GOT3 (cell line): ENCODE data around the gene ADH4.
"Not testable (repeated sequence)": the region's sequence is repeated elsewhere in the genome, so short reads cannot be mapped to it uniquely, and the experiment has no call there.

ENCODE experiments used
- DNase-seq: peaks from one replicate; lab custom pipeline; 2025; ENCODE audit warnings: mixed read lengths; lab: John Stamatoyannopoulos, UW

Gene ADH4

GRCh38 chr4:99134586-99134985, 9.5 kb downstream of the ADH4 start:
- DNase-seq = no peak

DNA sequence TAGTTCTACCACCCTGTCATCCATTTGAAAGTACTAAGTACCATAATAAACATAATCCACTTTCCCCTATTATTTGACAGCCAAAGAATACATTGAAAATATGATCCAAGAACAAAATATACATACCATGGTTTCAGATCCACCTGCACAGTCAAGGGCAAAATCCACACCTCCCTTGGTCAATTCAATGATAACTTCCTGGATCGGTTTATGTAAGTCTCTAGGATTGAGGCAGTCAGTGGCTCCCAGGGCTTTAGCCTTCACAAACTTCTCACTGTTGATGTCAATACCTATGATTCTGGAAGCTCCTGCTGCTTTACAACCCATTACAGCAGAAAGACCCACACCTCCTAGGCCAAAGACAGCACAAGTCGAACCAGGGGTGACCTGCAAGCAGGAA, 12.7 kb downstream of the ADH4 start:
- DNase-seq = no peak

GRCh38 chr4:99126376-99126775, 17.7 kb downstream of the ADH4 start:
- no peak for DNase-seq

GRCh38 chr4:99121008-99121407, 23.1 kb downstream of the ADH4 start:
- no peak for DNase-seq

DNA sequence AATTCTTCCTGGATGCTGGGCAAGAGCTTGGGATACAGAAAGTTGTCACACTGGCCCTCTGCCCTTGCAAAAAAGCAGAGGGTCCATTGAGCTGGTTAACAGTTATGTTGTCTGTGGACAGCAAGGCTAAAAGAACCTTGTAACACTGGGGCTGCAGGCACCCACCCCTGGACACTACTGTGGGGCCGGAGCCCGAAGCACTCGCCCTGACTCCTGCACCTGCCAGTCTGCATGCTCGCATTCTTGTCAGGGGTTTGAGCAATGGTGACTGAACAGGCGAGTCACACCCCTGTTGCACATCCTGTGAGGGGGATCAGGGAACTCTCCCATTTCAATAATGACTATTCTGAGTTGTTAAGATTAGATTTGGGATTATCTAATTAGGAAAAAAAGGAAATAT, 23.6 kb downstream of the ADH4 start:
- DNase-seq = no peak

GRCh38 chr4:99117876-99118693, 26.0 kb downstream of the ADH4 start:
- DNase-seq = no peak

GRCh38 chr4:99117122-99117841, 26.8 kb downstream of the ADH4 start:
- DNase-seq = not testable (repeated sequence)

DNA sequence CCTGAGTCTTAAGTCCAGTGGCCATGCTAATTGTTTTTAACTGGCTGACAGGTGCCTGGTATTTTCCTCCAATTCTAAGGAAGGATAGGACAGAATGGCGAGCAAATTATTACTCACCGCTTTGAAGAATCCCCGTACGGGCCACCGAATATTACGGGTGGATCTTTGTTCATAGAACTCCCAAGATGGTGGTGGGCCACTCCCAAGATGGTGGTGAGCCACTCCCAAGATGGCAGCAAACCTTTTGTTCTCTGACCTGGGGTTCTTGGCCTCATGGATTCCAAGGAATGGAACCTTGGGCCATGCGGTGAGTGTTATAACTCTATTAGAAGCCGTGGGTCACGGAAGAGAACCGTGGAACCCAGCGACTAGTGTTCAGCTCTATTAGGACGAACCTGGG, 34.8 kb downstream of the ADH4 start:
- DNase-seq = not testable (repeated sequence)

- no peak for DNase-seq
Observed at GRCh38 chr4:99104153-99104552, 39.9 kb downstream of the ADH4 start.

DNA sequence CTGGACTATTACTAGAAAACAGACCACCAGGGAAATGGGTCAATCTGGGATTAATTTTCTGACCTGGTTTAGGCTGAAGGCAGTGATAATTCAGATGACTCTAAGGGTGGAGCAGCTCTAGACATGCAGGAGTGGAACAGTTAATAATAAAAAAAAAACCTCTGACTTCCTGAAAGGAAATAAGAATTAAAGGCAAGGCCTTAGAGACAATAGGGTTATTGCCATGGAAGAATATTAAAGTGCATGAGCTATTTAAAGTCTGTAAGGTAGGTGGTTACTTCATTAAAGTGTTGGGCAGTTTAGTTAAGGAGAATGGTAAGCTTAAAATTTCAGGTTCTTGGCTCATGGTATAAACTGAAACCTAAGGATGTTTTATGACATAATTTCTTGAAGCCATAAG, 40.9 kb downstream of the ADH4 start:
- no peak for DNase-seq

GRCh38 chr4:99102634-99103033, 41.5 kb downstream of the ADH4 start:
- DNase-seq = no peak

DNA sequence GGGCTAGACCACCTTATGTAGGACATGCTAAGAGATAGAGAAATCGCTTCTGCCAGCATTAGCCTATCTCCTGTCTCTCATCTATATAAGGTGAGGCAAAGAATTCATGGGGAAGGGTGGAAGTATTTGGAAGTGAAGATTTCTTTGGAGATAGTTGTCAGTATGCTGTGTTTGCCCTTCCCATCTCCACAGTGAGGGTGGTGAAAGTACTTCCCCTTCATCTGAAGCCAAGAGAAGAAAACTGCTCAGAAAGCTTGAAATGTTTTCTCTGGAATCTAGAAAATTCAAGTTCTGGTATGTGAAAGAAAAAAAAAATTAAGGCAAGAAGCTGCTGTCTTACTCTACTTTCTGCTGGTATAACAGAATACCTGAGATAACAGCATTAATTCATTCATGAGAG, 43.2 kb downstream of the ADH4 start:
- DNase-seq = no peak

- not testable (repeated sequence) for DNase-seq
Observed at GRCh38 chr4:99099814-99100213, 44.3 kb downstream of the ADH4 start.

GRCh38 chr4:99099311-99099710, 44.8 kb downstream of the ADH4 start:
- no peak for DNase-seq

GRCh38 chr4:99091841-99092240, 52.3 kb downstream of the ADH4 start:
- not testable (repeated sequence) for DNase-seq

GRCh38 chr4:99091216-99091575, 52.9 kb downstream of the ADH4 start:
- no peak for DNase-seq

GRCh38 chr4:99090481-99091215, 53.4 kb downstream of the ADH4 start:
- DNase-seq = no peak

- DNase-seq = peak; percentile 46
Observed at GRCh38 chr4:99088481-99089365, 55.4 kb downstream of the ADH4 start, which contains the start of gene ADH5. Gene ADH5, minus strand, starts transcription at chr4:99088788. Its CDS starts 88 bp downstream, at chr4:99088700.

GRCh38 chr4:99088023-99088449, 56.1 kb downstream of the ADH4 start:
- no peak for DNase-seq

DNA sequence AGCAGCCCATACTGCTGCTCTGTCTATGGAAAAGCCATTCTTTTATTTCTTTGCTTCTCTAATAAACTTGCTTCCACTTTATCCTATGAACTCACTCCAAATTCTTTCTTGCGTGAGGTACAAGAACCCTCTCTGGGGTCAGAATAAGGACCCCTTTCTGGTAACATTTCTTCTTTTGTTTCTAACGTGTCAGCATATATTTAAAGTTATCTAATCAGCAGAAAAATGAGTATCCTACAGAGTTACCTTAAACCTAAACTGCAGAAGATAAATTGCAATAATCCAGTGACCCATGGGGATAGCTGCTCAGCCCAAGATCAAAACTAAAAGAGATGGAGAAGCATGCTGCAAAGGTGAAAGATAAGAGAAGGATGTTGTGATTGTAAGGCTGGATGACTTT, 59.5 kb downstream of the ADH4 start:
- DNase-seq = no peak

- DNase-seq = no peak
Observed at GRCh38 chr4:99082192-99082591, 61.9 kb downstream of the ADH4 start.

DNA sequence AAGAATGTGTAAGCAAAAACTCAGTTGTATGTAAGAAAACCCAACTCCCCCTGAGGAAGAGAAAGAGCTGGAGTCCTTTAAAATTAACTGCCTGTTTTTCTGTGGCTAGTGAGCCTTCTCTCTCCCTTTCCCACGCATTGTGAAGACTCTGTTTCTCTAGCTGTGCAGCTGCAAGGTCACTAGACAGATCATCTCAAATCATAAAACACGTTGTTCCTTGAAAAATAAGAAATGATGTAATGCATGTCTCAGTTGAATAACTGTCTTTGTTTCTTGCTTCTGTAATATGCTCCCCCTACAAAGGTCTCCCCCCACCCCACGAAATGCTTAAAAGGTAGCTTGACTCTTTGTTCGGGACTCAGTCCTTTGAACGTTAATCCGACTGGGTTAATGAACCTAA, 63.2 kb downstream of the ADH4 start:
- not testable (repeated sequence) for DNase-seq
